Panc1 (cell line): ENCODE measurements around the gene SNX24. TPM values are rescaled to one million over a fixed set of nuclear protein-coding genes. Genes with fewer than 3 reads are reported as not detected.

Experiments
- ATAC-seq: fragments of 200-7000 bp; cut with Tn5 transposase; 2 replicates; pipeline ENCODE4 v1.9.1; 2020; ENCODE audit warnings: mild to moderate bottlenecking, moderate library complexity
- BruUV-seq: library from RNA; stranded (reverse); fragments of 400-500 nt; replicated peaks from 2 replicates; lab custom pipeline; 2021; lab: Mats Ljungman, UMichigan
- CTCF ChIA-PET: fragments of 300-600 bp; sonication (Branson Sonifier 250); formaldehyde crosslinking; loops from one replicate; lab custom pipeline; 2022; ENCODE audit warnings: antibody characterized with exemption; lab: Charles Lee
- POLR2A ChIA-PET: fragments of 300-600 bp; sonication (Branson Sonifier 250); formaldehyde crosslinking; loops from one replicate; lab custom pipeline; 2022; ENCODE audit warnings: antibody characterized with exemption; lab: Charles Lee
- DNase-seq: peaks from one replicate; pipeline ENCODE4 v3.0.0-alpha.2; 2010; ENCODE audit warnings: low read depth, low spot score
- H3K27ac ChIP-seq: 2 replicates; pipeline ENCODE4 v1.5.1; 2011; ENCODE audit warnings: mild to moderate bottlenecking, low read length, inconsistent platforms
- H3K27me3 ChIP-seq: fragments of 200-500 bp; sonication (Bioruptor generic); 2 replicates; pipeline ENCODE4 v1.6.0; 2014; ENCODE audit warnings: low read length, inconsistent platforms; ENCODE audit not compliant: control insufficient read depth, insufficient read depth
- H3K36me3 ChIP-seq: fragments of 200-500 bp; sonication (Bioruptor generic); 2 replicates; pipeline ENCODE4 v1.5.1; 2014; ENCODE audit warnings: inconsistent platforms, mild to moderate bottlenecking, low read length, moderate library complexity; ENCODE audit not compliant: control insufficient read depth, insufficient read depth
- H3K4me1 ChIP-seq: 2 replicates; pipeline ENCODE4 v1.5.1; 2011; ENCODE audit warnings: inconsistent platforms, mild to moderate bottlenecking, low read length, moderate library complexity; ENCODE audit not compliant: control insufficient read depth, insufficient read depth
- H3K4me3 ChIP-seq, 2 experiments: 2 replicates each; pipeline ENCODE4 v1.5.1; 2011 to 2012; ENCODE audit warnings: low read depth in 2 of 2, low read length in 2 of 2, mild to moderate bottlenecking in 2 of 2, inconsistent platforms in 1 of 2, moderate library complexity in 1 of 2
- H3K9me3 ChIP-seq: fragments of 200-500 bp; sonication (Bioruptor generic); 2 replicates; pipeline ENCODE4 v1.5.1; 2014; ENCODE audit warnings: low read depth, mild to moderate bottlenecking, inconsistent platforms, low read length, moderate library complexity; ENCODE audit not compliant: control insufficient read depth, insufficient read depth
- CTCF ChIP-seq: fragments of 450-650 bp; IDR thresholded peaks from 2 replicates; pipeline ENCODE4 v1.5.1; 2017; ENCODE audit warnings: mild to moderate bottlenecking
- POLR2AphosphoS5 ChIP-seq: IDR thresholded peaks from 2 replicates; pipeline ENCODE4 v1.6.1; 2012; ENCODE audit warnings: mild to moderate bottlenecking, low read depth, low read length, moderate library complexity
- REST ChIP-seq, 2 experiments: IDR thresholded peaks; 2 replicates each; pipeline ENCODE4 v1.6.1; 2011 to 2012; ENCODE audit warnings: low read depth in 2 of 2, control low read depth in 1 of 2, low read length in 1 of 2, mild to moderate bottlenecking in 1 of 2, moderate library complexity in 1 of 2; ENCODE audit not compliant: insufficient read depth in 1 of 2
- SIN3A ChIP-seq: IDR thresholded peaks from 2 replicates; pipeline ENCODE4 v1.6.1; 2012; ENCODE audit warnings: low read depth, mild to moderate bottlenecking, low read length, moderate library complexity, borderline replicate concordance; ENCODE audit not compliant: insufficient read depth
- TCF7L2 ChIP-seq: IDR thresholded peaks from 2 replicates; pipeline ENCODE4 v1.6.1; 2011; ENCODE audit warnings: mild to moderate bottlenecking, low read depth, low read length, inconsistent platforms
- in situ Hi-C: cut with HindIII; loops from 2 replicates; pipeline ENCODE4 v1.10.0; 2016; ENCODE audit warnings: low sequenced_read_pairs, low pct_unique_long_range_greater_than_20kb
- intact Hi-C: fragments of 100-400 bp; cut with micrococcal nuclease; formaldehyde crosslinking; loops from one replicate; pipeline ENCODE4 v1.10.0; 2022; ENCODE audit not compliant: unreplicated experiment
- total RNA-seq: library from RNA; stranded (reverse); gene quantifications from one replicate; pipeline ENCODE4 v1.2.1, GENCODE V29; 2021; ENCODE audit not compliant: unreplicated experiment

The SNX24 gene
- total RNA-seq, 1 experiment from 2014 or later: 32.8 TPM

GRCh38 chr5:122916490-122916889 is 71.1 kb downstream of the SNX24 start:
- BruUV-seq: no TSS peak
- Histone ChIP-seq H3K4me3 (no peak overlapping the region), H3K4me1 (no peaks in the 10 kb centered on the region), H3K27ac (no peak overlapping the region), H3K9me3 (no peaks in the 10 kb centered on the region), H3K27me3 (no peaks in the 10 kb centered on the region), H3K36me3 (no peaks in the 10 kb centered on the region)
- ATAC-seq (no peak), DNase-seq (no peak)
- intact Hi-C loops: no loop called here
- TF ChIP-seq TCF7L2: no peak
- TF ChIP-seq POLR2AphosphoS5: no peak
- no peak for TF ChIP-seq CTCF
- no peak for TF ChIP-seq SIN3A
- no peak for TF ChIP-seq REST (IDR thresholded peaks at IDR 0.05; ENCODE audit: insufficient read depth in 1 of 2, low read depth in 2 of 2, low read length in 1 of 2)
- POLR2A ChIA-PET: no interaction called here
- CTCF ChIA-PET: no interaction called here
- in situ Hi-C loops: no loop called here

DNA sequence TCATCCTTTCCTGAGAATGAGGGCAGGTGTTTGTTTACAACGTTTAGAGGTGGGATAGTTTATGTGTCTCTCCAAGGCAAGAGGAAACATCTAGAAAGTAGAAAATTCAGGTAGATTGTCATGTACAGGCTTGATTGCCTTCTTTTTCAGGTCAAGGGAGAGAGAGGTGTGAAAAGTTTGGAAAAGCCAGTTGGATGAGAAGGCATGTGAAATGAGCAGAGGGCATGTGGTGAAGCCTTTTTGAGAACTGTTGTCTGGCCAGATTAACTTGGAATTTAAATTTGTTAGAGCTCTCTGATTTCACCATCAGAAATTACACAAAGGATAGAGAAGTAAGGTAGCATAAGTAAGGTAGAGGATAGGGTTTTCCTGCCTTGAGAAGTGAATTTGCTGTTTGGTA is 74.6 kb downstream of the SNX24 start:
- no peaks in the 10 kb centered on the region for H3K9me3 ChIP-seq
- no peak overlapping the region for H3K27ac ChIP-seq
- no peaks in the 10 kb centered on the region for H3K36me3 ChIP-seq
- intact Hi-C loops (no loop called here), in situ Hi-C loops (no loop called here)
- no peaks in the 10 kb centered on the region for H3K4me1 ChIP-seq
- TF ChIP-seq CTCF (no peak), TCF7L2 (no peak), POLR2AphosphoS5 (no peak), REST (IDR thresholded peaks at IDR 0.05; ENCODE audit: insufficient read depth in 1 of 2, low read depth in 2 of 2, low read length in 1 of 2) (no peak), SIN3A (no peak)
- ATAC-seq (no peak), DNase-seq (no peak)
- H3K4me3 ChIP-seq: no peak overlapping the region
- POLR2A ChIA-PET: no interaction called here
- BruUV-seq: no TSS peak
- CTCF ChIA-PET: no interaction called here
- no peaks in the 10 kb centered on the region for H3K27me3 ChIP-seq
